ENCODE results near the gene PAQR5.
A peak's percentile ranks its signal among the peaks of the same experiment; 100 is the strongest.
"Not testable (repeated sequence)": the region's sequence is repeated elsewhere in the genome, so short reads cannot be mapped to it uniquely, and the experiment has no call there.

The PAQR5 gene

GRCh38 chr15:69424001-69424400 lies 125.3 kb downstream of the PAQR5 start:
- DNase-seq (ENCODE audit: low read depth) = no peak

GRCh38 chr15:69424748-69425413 lies 126.2 kb downstream of the PAQR5 start:
- no peak for DNase-seq (ENCODE audit: low read depth)

- no peak for DNase-seq (ENCODE audit: low read depth)
Observed at GRCh38 chr15:69433831-69434230, 135.1 kb downstream of the PAQR5 start.

DNA sequence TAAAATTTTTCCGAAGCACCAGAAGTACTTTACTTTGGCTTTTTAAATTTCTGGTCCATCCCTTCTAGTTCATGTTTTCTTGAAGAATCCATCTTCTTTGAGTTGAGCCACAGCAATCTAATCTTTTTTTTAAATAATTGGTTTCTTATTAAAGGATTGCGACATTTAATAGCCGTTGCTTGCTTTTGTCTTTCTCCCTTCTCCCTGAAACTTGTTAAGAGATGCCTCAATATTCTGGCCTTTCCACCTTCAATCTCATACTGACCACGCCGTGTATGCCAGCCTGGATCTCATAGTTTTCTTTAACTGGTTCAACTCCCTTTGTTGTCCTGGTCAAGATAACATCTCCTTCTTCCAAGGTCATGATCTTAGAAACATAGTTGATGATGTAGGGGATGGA lies 135.5 kb downstream of the PAQR5 start:
- DNase-seq (ENCODE audit: low read depth) = no peak

GRCh38 chr15:69434679-69435078 lies 136.0 kb downstream of the PAQR5 start:
- DNase-seq (ENCODE audit: low read depth) = no peak

- no peak for DNase-seq (ENCODE audit: low read depth)
Observed at GRCh38 chr15:69435985-69436384, 137.3 kb downstream of the PAQR5 start.

- DNase-seq (ENCODE audit: low read depth) = no peak
Observed at GRCh38 chr15:69436951-69437350, 138.2 kb downstream of the PAQR5 start.

GRCh38 chr15:69439623-69440022 lies 140.9 kb downstream of the PAQR5 start:
- no peak for DNase-seq (ENCODE audit: low read depth)

- DNase-seq (ENCODE audit: low read depth) = no peak
Observed at GRCh38 chr15:69443032-69443611, 144.4 kb downstream of the PAQR5 start.

GRCh38 chr15:69444686-69445085 lies 146.0 kb downstream of the PAQR5 start:
- no peak for DNase-seq (ENCODE audit: low read depth)

DNA sequence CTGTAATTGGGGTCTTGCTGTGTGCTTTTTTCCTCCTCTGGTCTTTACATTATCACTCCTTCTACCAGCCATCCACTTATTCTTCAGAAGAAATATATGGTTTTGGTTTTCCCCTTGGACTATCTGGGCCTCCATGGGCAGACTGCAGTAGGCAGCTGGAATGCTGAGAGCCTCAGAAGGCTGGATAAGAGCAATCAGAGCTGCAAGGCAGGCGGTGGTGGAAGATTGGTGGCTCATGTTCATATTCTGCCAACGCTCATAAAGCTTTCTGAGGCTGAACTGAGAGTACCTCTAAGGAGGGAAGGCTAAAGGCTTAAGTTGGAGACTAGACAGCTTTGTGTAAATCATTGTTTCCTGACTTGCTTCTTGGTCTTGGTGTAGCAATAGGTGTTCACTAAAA lies 148.2 kb downstream of the PAQR5 start:
- DNase-seq (ENCODE audit: low read depth) = no peak

DNA sequence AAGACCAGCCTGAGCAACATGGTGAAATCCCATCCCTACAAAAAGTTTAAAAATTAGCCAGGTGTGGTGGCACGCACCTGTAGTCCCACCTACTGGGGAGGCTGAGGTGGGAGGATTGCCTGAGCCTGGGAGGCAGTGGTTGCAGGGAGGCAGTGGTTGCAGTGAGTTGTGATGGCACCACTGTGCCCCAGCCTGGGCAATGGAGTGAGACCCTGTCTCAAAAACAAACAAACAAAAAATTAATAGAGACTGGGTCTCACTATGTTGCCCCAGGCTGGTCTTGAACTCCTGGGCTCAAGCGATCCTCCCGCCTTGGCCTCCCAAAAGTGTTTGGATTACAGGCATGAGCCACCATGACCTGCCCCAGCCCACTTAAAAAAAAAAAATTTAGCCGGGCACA lies 151.5 kb downstream of the PAQR5 start:
- DNase-seq (ENCODE audit: low read depth) = not testable (repeated sequence)

DNA sequence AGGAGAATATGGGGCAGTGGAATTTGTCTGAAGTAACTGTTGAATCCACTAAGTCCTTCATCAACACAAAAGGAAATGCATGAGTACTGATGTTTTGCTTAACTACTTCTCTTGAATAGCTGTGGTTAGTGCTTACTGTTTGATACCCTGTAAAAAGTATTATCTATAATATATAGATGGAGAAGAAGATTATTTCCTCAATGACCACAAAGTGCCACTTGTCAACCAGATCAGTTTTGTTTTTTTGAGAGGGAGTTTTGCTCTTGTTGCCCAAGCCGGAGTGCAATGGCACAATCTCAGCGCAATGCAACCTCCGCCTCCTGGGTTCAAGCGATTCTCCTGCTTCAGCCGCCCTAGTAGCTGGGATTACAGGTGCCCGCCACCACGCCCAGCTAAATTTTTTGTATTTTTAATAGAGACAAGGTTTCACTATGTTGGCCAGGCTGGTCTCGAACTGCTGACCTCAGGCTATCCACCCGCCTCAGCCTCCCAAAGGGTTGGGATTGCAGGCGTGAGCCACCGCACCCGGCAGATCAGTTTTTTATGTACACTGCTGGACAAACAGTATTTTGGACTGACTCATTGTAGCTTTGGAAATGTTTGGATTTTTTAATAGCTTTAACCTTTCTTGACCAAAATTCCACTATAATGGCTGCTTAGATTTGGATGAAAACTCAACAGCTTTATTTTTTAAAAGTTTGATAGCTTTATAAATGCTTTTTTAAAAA lies 152.4 kb downstream of the PAQR5 start:
- no peak for DNase-seq (ENCODE audit: low read depth)

DNA sequence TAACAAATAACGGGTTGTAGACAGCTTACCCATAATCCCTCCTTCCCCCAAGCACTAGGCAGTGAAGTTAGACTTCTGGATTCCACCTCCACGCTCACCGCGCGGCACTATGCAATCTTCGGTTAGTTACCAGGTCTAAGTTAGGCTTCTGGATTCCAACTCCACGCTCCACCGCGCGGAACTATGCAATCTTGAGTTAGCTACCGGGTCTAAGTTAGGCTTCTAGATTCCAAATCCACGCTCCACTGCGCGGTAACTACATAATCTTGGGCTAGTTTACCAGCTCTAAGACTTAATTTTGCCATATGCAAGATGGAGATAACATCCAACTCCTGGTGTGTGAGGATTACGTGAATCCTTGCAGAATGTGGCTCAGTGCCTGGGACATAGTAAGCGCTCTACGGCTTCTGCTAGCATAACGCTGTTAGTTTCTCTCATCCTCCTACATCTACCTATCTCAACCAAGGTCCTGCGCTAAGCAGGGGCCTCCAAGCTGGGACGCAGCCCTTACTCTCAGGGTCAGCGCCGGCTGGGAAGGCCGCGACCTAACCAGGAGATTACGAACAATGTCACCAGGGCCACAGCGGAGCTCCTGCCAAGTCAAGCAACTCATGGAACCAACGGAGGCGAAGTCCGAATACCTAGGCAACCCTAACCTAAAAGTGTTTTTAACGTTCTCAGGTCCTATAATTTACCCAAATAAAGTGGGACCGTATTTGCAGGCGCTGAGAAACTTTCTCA lies 153.4 kb downstream of the PAQR5 start:
- no peak for DNase-seq (ENCODE audit: low read depth)

DNA sequence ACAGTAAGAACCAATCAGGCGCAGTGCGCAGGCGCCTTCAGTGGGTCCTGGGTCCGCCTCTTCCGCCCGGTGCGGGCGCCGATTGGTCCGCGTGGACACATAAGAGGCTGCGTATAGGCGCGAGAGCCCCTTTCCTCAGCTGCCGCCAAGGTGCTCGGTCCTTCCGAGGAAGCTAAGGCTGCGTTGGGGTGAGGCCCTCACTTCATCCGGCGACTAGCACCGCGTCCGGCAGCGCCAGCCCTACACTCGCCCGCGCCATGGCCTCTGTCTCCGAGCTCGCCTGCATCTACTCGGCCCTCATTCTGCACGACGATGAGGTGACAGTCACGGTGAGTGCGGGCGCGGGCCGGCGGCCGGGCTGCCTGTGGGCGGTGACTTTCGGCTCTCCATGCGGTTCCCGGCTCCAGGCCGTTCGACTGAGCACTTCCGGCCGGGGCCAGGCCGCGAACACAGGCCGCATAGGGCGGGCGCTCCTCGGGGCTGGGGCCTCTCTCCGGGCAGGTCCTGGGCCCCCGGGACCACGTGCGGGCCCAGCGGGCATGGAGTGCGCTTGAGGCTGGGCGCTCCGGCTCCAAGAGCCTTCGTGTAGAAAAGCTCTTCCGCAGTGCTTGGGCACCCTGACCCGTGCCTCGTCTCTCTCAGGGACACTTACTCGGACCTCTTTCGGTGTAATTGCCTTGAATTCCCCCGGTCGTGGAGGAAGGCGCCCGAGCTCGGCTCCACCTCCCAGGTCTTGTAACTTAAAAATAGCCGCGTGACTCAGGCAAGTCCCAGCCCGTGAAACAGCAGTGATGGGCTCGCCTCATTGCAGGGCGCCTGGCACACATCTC lies 154.2 kb downstream of the PAQR5 start, which contains the start of gene RPLP1:
RPLP1 (plus strand) TSS at position 127 of the 830 bp plus-strand sequence; CDS start at position 258, 131 bp downstream.
- DNase-seq (ENCODE audit: low read depth) = peak; percentile 79

GRCh38 chr15:69454953-69455352 lies 156.2 kb downstream of the PAQR5 start:
- no peak for DNase-seq (ENCODE audit: low read depth)

- DNase-seq (ENCODE audit: low read depth) = no peak
Observed at GRCh38 chr15:69456208-69457166, 157.8 kb downstream of the PAQR5 start.
